HEK293T (cell line): ENCODE data around the gene ASAP2.

Experiments used
- CTCF ChIA-PET: fragments of 350-600 bp; formaldehyde crosslinking; extraction: SDS; loops from one replicate; lab custom pipeline; 2021; ENCODE audit warnings: antibody characterized with exemption, inconsistent platforms; lab: Yijun Ruan, JAX
- POLR2A ChIA-PET: fragments of 350-600 bp; formaldehyde crosslinking; extraction: SDS; loops from one replicate; lab custom pipeline; 2020; ENCODE audit warnings: antibody characterized with exemption, inconsistent platforms; lab: Yijun Ruan, JAX
- DNase-seq: peaks from one replicate; pipeline ENCODE4 v3.0.0; 2012; ENCODE audit warnings: mixed read lengths; ENCODE audit errors: extremely low spot score
- ARNT ChIP-seq: fragments of 450-650 bp; IDR thresholded peaks from 2 replicates; pipeline ENCODE4 v1.6.1; 2017; ENCODE audit warnings: mild to moderate bottlenecking
- BHLHE40 ChIP-seq: fragments of 450-650 bp; IDR thresholded peaks from 2 replicates; pipeline ENCODE4 v1.6.1; 2016; ENCODE audit warnings: mild to moderate bottlenecking, moderate library complexity, borderline replicate concordance
- CTBP1 ChIP-seq: fragments of 450-650 bp; IDR thresholded peaks from 2 replicates; pipeline ENCODE4 v1.6.1; 2016; ENCODE audit warnings: borderline replicate concordance
- ELF4 ChIP-seq: fragments of 450-650 bp; IDR thresholded peaks from 2 replicates; pipeline ENCODE4 v1.6.1; 2017; ENCODE audit warnings: antibody characterized with exemption
- FOXA1 ChIP-seq: fragments of 450-650 bp; IDR thresholded peaks from 2 replicates; pipeline ENCODE4 v1.6.1; 2016; ENCODE audit warnings: mild to moderate bottlenecking
- FOXK2 ChIP-seq: fragments of 450-650 bp; IDR thresholded peaks from 2 replicates; pipeline ENCODE4 v1.6.1; 2016; ENCODE audit warnings: mild to moderate bottlenecking
- FOXM1 ChIP-seq: fragments of 450-650 bp; IDR thresholded peaks from 2 replicates; pipeline ENCODE4 v1.6.1; 2017; ENCODE audit warnings: mild to moderate bottlenecking, borderline replicate concordance
- HDGF ChIP-seq: fragments of 450-650 bp; IDR thresholded peaks from 2 replicates; pipeline ENCODE4 v1.6.1; 2017; ENCODE audit warnings: antibody characterized with exemption, borderline replicate concordance
- L3MBTL2 ChIP-seq: fragments of 450-650 bp; conservative IDR thresholded peaks from 2 replicates; pipeline ENCODE4 v1.6.1; 2016; ENCODE audit warnings: mild to moderate bottlenecking
- LEF1 ChIP-seq: fragments of 450-650 bp; IDR thresholded peaks from 2 replicates; pipeline ENCODE4 v1.6.1; 2017; ENCODE audit warnings: mild to moderate bottlenecking, borderline replicate concordance
- NFRKB ChIP-seq: fragments of 450-650 bp; IDR thresholded peaks from 2 replicates; pipeline ENCODE4 v1.6.1; 2016; ENCODE audit warnings: mild to moderate bottlenecking, moderate library complexity
- SP1 ChIP-seq: fragments of 450-650 bp; IDR thresholded peaks from 2 replicates; pipeline ENCODE4 v1.6.1; 2017
- SUZ12 ChIP-seq: fragments of 450-650 bp; IDR thresholded peaks from 2 replicates; pipeline ENCODE4 v1.6.1; 2016; ENCODE audit warnings: mild to moderate bottlenecking
- TARDBP ChIP-seq: fragments of 450-650 bp; IDR thresholded peaks from 2 replicates; pipeline ENCODE4 v1.6.1; 2016
- ZNF384 ChIP-seq: fragments of 450-650 bp; IDR thresholded peaks from 2 replicates; pipeline ENCODE4 v1.6.1; 2016
- TF ChIP-seq, protein P1 (sequence below): fragments of 450-650 bp; IDR thresholded peaks from 2 replicates; pipeline ENCODE4 v1.6.1; 2016

ASAP2 gene

DNA sequence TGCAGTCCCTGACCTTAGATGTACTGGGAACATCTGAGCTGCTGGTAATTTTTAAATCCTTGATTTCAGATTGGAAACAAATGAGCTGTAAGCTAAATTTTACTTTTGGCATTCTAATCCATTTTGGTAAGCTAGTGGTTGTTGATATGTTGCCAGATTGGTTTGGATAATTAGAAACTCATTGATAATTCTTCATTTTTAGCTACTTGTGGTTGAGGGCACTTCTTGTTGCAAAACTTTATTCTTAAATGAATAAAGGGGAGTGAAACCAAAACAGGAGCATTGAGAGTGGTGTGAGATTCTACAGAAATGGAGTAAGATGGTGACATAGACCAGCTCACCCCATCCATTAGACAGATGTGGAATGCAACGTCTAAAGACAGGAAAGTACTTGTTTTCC, 152.2 kb downstream of the ASAP2 start:
- DNase-seq: no peak
- POLR2A ChIA-PET: no interaction called here
- TF ChIP-seq NFRKB (no peak), LEF1 (no peak), ZNF384 (no peak), FOXK2 (no peak), L3MBTL2 (no peak), BHLHE40 (no peak), SUZ12 (no peak), CTBP1 (no peak), HDGF (no peak), FOXA1 (no peak), FOXM1 (no peak), TARDBP (no peak), ELF4 (no peak), SP1 (no peak), ARNT (no peak)
- TF ChIP-seq, protein P1, sequence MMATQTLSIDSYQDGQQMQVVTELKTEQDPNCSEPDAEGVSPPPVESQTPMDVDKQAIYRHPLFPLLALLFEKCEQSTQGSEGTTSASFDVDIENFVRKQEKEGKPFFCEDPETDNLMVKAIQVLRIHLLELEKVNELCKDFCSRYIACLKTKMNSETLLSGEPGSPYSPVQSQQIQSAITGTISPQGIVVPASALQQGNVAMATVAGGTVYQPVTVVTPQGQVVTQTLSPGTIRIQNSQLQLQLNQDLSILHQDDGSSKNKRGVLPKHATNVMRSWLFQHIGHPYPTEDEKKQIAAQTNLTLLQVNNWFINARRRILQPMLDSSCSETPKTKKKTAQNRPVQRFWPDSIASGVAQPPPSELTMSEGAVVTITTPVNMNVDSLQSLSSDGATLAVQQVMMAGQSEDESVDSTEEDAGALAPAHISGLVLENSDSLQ: no peak
- CTCF ChIA-PET: no interaction called here

DNA sequence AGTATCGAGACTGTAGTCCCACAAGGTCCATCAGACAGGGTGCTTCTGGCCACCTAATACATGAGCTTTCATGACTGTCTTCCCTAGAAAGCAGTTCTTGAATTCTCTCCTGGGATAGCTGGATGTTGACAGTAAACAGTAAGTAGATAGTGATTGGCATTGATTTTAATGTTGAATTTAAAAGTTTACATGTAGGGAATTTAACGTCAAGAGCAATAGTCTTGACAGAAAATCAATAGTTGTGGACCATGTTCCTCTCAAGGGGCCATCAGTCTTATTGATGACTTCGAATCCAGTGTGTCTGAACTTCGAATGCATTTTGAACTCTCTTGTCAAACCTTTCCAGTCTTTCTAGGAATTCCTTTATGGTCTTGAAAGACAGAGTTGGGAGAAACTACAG, 152.9 kb downstream of the ASAP2 start:
- POLR2A ChIA-PET: no interaction called here
- TF ChIP-seq CTBP1: no peak
- TF ChIP-seq, protein P1: no peak
- TF ChIP-seq ZNF384: no peak
- no peak for TF ChIP-seq LEF1
- DNase-seq: no peak
- CTCF ChIA-PET: no interaction called here

- no peak for DNase-seq
Observed at GRCh38 chr2:9360110-9360509, 153.5 kb downstream of the ASAP2 start.

GRCh38 chr2:9360701-9361100, 154.1 kb downstream of the ASAP2 start:
- TF ChIP-seq FOXA1: no peak
- TF ChIP-seq FOXM1: no peak
- TF ChIP-seq ZNF384: no peak
- no peak for TF ChIP-seq TARDBP
- TF ChIP-seq CTBP1: no peak
- no peak for TF ChIP-seq LEF1
- TF ChIP-seq BHLHE40: no peak
- TF ChIP-seq NFRKB: no peak
- POLR2A ChIA-PET: no interaction called here
- no peak for DNase-seq
- CTCF ChIA-PET: no interaction called here

More at GRCh38 chr2:9360110-9360509, 153.5 kb downstream of the ASAP2 start:
- TF ChIP-seq CTBP1 (no peak), TARDBP (no peak), FOXM1 (no peak), FOXK2 (no peak), BHLHE40 (no peak), ARNT (no peak), ZNF384 (no peak), FOXA1 (no peak), SUZ12 (no peak), SP1 (no peak), LEF1 (no peak)
- CTCF ChIA-PET: no interaction called here
- POLR2A ChIA-PET: no interaction called here

DNA sequence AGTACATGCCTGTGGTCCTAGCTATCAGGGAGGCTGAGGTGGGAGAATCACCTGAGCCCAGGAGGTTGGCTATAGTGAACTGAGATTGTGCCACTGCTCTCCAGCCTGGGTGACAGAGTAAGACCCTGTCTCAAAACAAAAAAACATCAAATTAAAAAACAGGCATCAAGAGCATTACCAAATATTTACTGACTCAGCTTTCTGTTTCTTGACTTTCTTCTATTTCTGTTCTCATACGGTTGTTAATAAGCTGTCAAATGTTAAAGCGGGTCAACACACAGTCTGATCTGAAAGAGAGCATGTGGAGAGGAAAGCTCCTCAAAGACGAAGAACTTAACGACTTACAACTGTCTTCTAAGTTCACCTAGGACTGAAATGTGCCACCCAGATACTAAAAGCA, 157.8 kb downstream of the ASAP2 start:
- CTCF ChIA-PET: no interaction called here
- no peak for TF ChIP-seq SUZ12
- no peak for TF ChIP-seq LEF1
- TF ChIP-seq FOXK2: no peak
- TF ChIP-seq CTBP1: no peak
- no peak for TF ChIP-seq ZNF384
- no peak for TF ChIP-seq TARDBP
- no peak for TF ChIP-seq BHLHE40
- TF ChIP-seq HDGF: no peak
- no peak for TF ChIP-seq FOXA1
- TF ChIP-seq FOXM1: no peak
- TF ChIP-seq, protein P1: no peak
- TF ChIP-seq ELF4: no peak
- TF ChIP-seq NFRKB: no peak
- POLR2A ChIA-PET: interaction anchor here (0.7 kb wide), 1 partner anchor 123 kb away, joined by 3 read pairs; no protein-coding TSS in a partner anchor
- no peak for DNase-seq

DNA sequence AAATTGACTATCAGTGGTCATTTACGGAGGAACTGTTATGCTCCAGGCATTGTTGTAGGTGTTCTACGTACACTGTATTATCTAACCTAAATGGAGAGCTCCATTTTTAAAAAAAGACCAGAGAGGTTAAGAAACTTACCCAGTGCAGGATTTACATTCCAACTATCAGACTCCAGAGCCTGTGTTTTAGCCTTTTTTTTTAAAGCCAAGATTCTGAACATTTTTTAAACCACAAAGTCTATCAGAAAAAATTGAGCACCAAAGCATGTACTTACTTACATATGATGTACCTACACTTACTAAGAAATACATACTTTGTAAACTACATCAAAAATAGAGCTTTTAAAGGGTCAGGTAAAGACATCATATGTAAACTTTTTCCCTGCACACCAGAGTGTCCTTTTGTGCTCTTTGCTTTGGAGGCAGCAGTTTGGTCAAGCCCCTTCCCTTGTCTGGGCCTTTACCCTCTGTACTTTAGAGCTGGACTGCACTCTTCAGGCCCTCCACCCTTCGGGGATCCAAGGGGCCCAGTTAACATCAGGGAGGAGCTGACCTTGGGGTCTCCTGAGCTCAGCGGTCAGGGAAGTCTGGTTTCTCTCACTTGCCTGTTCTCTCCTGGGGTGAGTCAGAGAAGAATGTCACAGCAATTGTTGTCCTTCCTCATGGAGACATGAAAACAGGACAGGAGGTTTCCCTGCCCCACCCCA, 158.3 kb downstream of the ASAP2 start:
- ChIA-PET CTCF (no interaction called here), POLR2A (interaction anchor here (0.7 kb wide), 2 partner anchors 11 to 124 kb away, joined by 3 read pairs; no protein-coding TSS in a partner anchor)
- DNase-seq: no peak
- no peak for TF ChIP-seq FOXM1
- no peak for TF ChIP-seq LEF1
- TF ChIP-seq, protein P1: no peak
- no peak for TF ChIP-seq SP1
- TF ChIP-seq ARNT: no peak
- TF ChIP-seq NFRKB: no peak
- TF ChIP-seq BHLHE40: no peak
- TF ChIP-seq ELF4: no peak
- no peak for TF ChIP-seq TARDBP
- TF ChIP-seq ZNF384: no peak
- TF ChIP-seq CTBP1: no peak
- TF ChIP-seq SUZ12: no peak
- no peak for TF ChIP-seq FOXK2
- no peak for TF ChIP-seq FOXA1
- TF ChIP-seq HDGF: no peak
- no peak for TF ChIP-seq L3MBTL2
